Tongue (tissue), 2 donors: ENCODE measurements around the gene NFKBIB. TPM values are rescaled to one million over a fixed set of nuclear protein-coding genes. Genes with fewer than 3 reads are reported as not detected.
A peak's percentile ranks its signal among the peaks of the same experiment; 100 is the strongest.
"Not testable (repeated sequence)": the region's sequence is repeated elsewhere in the genome, so short reads cannot be mapped to it uniquely, and the experiment has no call there.

ENCODE experiments used
- DNase-seq: peaks from one replicate; pipeline ENCODE4 v3.0.0-alpha.2; 2015
- total RNA-seq: library from RNA; depleted of rRNA; stranded (reverse); fragments of >200 nt; gene quantifications from one replicate; pipeline ENCODE4 v1.2.3, GENCODE V29; 2014

NFKBIB gene, protein sequence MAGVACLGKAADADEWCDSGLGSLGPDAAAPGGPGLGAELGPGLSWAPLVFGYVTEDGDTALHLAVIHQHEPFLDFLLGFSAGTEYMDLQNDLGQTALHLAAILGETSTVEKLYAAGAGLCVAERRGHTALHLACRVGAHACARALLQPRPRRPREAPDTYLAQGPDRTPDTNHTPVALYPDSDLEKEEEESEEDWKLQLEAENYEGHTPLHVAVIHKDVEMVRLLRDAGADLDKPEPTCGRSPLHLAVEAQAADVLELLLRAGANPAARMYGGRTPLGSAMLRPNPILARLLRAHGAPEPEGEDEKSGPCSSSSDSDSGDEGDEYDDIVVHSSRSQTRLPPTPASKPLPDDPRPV
- total RNA-seq, result 8.8 TPM

DNA sequence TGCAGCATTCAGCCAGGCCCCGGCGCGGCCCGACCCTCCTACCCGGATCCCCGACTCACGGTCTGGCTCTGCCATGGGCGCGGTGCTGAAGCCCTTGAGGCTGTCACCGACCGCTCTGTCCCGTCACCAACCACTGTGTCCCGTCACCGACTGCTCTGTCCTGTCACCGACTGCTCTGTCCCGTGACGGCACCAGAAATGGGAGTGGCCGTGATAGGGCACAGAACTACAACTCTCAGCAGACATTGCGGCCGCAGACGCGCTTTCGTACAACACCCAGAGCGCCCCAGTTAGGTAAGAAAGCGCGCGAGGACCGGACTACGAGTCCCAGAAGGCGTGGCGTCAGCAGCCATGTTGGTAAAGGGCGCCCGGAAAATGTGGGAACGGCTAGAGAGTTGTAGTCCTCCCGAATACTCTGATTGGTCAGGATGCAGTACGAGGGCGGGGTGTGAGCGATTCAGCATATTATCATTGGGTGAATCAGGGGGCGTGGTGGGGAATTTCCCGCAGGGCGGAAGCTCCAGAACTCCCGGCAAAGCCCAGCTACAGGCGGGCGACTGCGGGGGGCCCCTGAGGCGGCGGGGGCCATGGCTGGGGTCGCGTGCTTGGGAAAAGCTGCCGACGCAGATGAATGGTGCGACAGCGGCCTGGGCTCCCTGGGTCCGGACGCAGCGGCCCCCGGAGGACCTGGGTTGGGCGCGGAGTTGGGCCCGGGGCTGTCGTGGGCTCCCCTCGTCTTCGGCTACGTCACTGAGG is at the start of gene NFKBIB, which contains the start of gene SIRT2:
TSS of gene NFKBIB (plus strand) at position 523 of the 755 bp plus-strand sequence. CDS start at position 587, 64 bp downstream.
TSS of gene SIRT2 (minus strand) at position 172 of the 755 bp plus-strand sequence. CDS start at position 75, 97 bp downstream.
- DNase-seq, result peak; percentile 100

DNA sequence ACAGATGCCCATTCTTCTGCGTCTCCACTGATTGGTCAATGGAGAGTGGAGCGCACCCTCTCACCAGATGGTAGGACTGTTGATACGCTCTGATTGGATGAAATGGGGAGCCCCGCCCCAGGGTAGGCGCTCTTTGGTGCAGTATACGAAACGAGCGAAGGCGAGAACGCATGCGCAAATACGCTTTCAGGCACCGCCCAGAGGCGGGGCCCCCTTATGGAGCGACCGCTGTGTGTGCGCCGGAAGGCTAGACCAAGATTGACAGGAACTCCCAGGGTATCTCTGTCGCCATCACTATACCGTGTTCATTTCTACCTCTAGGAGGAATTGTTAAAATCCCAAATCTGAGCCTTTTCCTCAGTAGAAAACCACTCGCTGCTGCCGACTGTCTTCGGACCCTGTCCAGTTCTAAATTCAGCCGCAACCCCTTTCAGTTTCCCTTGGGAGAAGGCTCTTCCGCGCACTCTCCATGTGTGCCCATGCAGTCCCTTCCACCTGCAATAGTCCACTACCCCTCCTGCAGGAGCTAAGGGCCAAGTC is 49.3 kb upstream of the NFKBIB start:
- peak; percentile 100 for DNase-seq

DNA sequence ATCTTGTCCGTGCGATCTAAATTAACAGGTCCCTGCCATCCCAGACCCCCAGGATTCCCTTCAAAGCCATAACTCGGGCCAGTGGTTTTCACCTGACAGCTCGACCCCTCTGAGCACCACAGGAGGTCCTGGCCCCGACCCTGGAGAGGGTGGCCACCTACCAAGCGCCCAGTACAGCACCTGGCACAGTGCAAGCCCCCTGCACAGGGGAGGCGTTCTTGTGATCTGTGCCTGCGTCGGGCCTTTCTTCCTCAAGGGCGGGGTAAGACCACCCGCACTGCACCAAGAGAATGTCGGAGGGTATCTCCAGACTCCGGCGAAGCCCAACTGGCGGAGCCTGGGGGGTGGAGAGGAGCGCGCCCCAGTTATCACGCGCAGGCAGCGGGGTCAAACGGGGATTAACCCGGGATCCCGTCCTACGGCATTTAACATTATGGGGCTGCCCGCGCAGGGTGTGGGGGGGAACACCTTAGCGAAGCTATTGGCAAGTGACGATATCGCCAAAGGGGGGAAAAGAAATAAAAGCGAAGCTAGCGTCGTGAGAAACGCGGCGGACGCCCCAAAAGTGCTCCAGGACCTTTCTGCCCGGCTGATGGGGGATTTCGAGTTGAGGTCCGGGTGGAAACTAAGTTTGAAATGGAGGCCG is 48.7 kb upstream of the NFKBIB start:
- DNase-seq, result no peak

DNA sequence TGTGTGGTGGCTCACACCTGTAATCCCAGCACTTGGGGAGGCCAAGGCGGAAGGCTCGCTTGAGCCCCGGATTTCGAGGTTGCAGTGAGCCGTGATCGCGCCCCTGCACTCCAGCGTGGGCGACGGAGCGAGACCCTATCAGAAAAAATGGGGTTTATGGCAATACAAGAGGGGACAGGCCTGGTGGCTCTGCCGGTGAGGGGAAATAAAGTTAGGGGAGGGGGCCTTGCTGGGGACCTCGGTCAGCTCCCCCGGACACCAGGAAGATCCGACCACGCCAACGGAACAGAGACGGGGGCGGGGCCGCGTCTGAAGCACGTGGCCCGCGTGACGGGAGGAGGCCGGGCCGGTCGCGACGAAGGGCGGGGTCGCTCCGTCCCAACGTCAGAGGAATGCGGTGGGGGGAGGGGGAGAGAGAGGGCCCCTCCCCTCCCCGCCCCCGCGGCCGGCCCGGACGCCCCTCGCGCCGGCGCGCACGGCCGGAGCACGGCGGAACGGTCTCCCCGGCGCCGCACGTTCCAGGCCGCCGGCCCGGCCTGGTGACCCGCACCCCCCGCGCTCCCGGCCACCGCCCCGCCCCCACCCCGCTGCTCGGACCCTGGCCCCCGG is 48.0 kb upstream of the NFKBIB start:
- peak; percentile 98 for DNase-seq

DNA sequence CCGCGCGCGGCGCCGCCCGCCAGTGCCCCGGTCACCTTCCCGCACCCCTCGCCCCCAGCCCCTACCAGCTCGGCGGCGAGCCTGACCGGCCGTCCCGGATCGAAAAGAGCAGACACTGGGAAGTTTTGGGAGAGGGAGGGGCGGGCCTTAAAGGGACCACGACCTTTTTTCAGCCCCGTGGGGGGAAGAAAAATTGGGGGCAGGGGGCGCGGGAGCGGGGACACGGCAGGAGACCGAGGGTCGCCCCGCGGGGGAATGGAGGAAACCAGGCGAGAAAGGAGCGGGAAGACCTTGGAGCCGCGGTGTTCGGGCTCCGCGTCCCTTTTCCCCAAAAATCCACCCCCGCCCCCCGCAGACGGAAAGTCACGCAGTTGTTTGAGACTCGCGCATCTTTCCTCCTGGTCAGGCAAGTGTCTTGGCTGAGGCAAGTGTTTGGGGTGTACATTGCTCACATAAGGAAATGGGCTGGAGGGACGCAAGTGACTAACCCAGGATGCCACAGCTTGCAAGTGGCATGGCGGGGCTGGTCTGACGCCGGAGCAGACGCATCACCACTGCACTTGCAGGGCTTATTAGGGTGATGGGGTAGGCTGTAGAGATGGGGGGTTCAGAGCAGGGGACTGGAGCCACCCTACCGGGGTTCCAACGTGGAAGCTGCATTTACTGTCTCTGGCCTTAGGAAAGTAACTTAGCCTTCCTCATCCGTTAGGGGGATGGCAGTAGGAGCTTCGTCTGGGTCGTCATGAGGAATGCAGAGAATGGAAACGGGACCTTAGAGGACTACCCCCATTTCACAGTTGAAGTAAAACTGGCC is 47.3 kb upstream of the NFKBIB start:
- peak; percentile 82 for DNase-seq

DNA sequence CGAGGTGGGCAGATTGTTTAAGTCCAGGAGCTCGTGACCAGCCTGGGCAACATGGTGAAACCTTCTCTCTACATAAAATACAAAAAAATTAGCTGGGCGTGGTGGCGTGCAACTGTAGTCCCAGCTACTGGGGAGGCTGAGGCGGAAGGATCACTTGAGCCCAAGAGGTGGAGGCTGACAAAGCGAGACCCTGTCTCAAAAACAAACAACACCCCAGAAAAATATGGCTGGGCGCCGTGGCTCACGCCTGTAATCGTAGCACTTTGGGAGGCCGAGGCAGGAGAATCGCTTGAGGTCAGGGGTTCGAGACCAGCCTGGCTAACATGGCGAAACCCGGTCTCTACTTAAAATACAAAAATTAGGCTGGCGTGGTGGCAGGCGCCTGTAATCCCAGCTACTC is 46.6 kb upstream of the NFKBIB start:
- no peak for DNase-seq

DNA sequence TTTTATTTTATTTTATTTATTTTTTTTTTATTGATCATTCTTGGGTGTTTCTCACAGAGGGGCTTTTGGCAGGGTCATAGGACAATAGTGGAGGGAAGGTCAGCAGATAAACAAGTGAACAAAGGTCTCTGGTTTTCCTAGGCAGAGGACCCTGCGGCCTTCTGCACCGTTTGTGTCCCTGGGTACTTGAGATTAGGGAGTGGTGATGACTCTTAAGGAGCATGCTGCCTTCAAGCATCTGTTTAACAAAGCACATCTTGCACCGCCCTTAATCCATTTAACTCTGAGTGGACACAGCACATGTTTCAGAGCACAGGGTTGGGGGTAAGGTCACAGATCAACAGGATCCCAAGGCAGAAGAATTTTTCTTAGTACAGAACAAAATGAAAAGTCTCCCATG is 44.8 kb upstream of the NFKBIB start:
- not testable (repeated sequence) for DNase-seq

DNA sequence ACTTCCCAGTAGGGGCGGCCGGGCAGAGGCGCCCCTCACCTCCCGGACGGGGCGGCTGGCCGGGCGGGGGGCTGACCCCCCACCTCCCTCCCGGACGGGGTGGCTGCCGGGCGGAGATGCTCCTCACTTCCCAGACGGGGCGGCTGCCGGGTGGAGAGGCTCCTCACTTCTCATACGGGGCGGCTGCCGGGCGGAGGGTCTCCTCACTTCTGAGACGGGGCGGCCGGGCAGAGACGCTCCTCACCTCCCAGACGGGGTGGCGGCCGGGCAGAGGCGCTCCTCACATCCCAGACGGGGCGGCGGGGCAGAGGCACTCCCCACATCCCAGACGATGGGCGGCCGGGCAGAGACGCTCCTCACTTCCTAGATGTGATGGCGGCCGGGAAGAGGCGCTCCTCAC is 44.0 kb upstream of the NFKBIB start:
- DNase-seq, result not testable (repeated sequence)

DNA sequence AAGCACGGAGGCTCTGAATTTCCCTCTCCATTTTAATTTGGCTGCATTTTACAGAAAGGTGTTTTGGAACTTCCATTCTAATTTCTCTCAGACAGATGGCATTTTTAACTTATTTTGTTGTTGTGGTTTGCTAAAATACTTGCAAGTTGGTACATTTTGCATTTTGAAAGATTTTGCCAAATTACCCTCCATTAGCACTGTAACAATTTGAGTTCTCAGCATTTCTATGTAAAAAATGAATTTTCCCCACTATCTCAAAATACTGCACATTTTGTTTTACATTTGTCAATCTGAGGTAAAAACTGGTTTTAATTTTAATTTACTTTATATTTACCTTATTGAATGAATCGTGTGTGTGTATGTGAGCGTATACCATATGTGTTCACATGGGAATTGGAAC is 43.0 kb upstream of the NFKBIB start:
- no peak for DNase-seq

DNA sequence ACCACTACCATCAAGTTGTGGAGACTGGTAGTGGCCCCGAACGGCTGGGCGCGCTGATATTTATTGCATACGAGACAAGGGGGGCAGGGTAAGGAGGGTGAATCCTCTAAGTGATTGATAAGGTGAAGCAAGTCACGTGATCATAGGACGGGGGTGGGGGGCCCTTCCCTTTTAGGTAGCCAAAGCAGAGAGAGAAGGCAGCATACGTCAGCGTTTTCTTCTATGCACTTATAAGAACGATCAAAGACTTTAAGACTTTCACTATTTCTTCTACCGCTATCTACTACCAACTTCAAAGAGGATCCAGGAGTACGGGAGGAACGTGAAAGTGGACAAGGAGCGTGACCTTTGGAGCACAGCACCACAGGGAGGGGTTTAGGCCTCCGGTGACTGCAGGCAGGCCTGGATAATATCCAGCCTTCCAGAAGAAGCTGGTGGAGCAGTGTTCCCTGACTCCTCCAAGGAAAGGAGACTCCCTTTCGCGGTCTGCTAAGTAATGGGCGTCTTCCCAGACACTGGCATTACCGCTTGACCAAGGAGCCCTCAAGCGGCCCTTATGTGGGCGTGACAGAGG is 40.1 kb upstream of the NFKBIB start:
- DNase-seq, result not testable (repeated sequence)

DNA sequence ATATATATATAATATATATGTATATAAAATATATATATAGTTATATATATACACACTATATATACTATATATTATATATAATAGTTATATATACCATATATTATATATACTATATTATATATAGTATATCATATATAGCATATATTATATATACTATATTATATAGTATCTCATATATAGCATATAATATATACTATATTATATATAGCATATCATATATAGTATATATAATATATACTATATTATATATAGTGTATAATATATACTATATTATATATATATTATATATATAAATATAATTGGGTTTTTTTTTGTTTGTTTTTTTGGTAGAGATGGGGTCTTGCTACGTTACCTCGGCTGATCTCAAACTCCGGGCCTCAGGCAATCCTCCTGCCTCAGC is 38.4 kb upstream of the NFKBIB start:
- DNase-seq, result no peak

DNA sequence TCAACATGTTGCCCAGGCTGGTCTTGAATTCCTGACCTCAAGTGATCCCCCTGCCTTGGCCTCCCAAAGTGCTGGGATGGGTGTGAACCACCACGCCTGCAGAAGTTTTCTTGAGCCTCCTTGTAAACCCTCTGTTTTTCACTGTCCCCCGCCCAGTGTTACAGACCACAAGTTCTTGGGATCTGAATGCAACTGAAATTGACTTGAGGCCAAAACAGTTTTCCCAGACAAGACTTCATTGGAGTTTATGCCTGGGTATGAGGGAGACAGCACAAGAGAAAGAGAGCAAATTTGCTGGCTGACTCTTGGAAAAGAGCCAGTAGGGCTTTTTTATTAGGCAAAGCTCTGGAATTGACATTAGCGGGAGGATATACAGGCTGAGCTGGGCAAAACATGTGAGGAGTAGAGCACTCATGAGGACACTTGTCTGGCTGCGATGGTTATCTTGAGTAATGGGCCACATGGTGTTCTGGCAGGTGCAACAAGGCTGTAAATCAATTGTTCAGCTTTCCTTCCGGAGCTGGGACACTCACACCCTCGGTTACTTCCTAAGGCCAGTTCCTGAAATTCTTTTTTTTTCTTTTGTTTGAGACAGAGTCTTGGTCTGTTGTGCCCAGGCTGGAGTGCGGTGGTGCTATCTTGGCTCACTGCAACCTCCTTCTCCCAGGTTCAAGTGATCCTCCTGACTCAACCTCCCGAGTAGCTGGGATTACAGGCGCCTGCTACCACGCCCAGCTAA is 37.3 kb upstream of the NFKBIB start:
- DNase-seq, result peak; percentile 92

DNA sequence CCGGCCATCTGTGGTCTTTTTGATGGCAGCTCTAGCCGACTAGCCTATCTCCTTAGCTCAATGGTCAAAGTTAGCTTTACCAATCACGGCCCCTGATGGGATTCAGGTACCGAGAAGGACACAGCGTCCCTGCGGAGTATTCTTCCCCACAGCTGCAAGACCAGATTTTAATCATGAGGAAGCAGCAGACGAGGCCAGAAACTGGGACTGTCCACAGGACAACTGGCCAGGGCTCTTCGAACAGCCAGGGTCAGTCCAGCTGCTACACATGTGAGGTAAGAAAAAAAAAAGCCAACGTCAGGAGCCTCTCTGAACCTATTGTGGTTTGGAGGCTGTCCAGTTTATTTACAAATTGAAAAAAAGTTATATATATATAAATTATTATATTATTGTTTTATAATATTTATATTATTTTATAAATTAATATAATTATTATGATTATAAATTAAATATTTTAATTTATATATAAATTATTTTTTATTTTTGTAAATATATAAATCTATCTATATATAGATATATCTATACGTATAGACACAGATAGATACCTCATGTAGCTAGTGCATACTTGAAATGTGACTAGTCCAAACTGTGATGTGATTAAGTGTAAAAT is 32.5 kb upstream of the NFKBIB start:
- no peak for DNase-seq

DNA sequence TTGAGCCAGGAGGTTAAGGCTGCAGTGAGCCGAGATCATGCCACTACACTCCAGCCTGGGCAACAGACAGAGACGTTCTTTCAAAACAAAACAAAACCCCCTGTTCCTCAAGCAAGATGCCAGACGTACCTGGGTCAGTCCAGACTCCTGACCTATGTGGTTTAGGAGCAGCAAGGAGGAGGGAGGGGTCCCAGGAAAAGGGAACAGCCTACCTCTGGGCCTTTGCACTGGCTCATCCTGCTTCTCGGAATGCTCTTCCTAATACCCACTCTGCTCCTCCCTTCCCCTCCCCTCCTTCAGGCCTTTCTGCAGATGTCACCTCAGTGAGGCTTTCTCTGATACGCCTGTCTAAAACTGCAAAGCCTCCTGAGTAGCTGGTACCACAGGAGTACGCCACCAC is 31.2 kb upstream of the NFKBIB start:
- no peak for DNase-seq

DNA sequence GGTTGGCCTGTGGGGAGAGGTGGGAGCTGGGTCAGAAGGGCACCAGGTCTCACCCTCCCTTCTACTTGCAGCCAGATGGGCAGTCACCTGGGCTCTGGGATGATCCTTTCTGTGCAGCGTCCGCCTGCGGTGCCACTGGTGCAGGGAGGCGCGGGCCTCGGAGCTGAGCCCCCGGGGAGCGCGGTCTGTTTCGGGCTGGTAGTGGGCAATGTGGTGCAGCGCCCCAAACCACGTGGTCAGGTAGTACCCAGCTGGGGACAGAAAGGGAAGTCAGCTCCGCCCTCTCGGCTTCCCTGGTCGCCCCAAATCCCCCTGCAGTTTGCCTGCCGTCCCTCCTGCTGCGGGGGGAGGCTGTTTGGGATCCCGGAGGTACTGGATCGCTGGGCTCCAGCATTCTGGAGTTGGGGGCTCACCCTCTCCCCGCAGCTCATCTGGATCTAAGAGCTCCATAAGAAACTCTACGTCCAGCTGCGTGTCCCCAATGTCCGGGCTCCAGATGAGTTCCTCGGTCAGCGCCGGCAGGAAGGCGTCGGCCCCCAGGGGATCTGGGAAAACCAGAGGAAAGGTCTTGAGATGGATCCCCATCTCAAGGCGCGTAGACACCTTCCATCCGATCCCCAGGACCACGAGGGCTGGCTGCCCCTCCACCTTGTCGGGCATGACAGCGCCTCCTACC is 30.5 kb upstream of the NFKBIB start:
- DNase-seq, result no peak

DNA sequence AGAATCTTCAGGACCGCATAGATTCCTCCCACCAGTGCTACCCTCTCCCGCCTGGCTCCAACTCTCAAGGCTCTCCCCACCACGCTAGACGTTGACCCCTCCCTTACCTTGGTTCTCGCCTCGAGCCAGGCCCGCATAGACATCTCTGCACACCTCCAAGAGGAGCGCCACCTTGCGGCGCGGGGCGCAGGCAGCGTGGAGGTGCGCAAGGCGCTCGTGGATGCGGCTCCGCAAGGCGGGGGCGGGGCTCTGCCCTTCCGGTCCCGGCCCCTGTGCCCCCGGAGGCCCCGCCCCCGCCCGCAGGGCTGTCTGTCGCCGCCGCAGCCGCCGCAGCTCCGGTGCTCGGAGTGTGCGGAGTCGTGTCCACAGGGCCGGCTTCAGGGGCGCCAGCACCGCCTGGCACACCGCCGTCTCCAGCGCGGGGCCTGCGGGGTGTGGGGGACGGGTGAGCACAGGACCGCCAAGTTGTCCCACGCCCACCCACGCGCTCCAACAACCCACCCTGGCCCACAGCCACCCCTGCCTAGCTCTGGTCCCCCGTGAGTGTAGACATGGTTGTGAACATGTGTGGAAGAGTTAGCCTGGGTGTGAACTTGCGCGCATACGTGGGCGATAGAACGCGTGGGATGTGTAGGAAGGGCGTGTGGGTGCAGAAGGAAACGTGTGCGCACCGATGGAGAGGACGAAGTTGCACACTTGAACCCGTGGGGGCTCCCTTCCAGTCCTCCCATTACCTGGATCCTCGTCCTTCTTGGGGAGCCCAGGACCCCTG is 29.7 kb upstream of the NFKBIB start:
- DNase-seq, result peak; percentile 81

DNA sequence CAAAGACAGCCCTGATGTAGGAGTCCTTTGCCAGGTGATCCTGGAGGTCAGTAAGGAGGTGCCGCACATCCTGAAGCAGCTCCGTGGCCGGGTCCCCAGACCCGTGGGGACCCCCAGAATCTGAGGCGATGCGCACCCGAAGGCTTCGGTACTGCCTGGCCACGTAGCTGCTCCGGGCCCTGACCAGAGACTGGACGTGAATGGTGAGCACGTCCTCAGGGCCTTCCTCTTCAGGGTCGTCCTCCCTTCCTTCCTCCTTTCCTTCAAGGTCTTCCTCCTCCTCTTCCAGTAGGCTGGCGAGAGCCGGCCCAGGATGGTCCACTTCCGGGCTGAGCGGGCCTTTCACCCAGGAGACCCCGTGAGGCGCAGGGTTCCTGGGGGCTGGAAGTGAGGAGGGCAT is 29.2 kb upstream of the NFKBIB start:
- no peak for DNase-seq

DNA sequence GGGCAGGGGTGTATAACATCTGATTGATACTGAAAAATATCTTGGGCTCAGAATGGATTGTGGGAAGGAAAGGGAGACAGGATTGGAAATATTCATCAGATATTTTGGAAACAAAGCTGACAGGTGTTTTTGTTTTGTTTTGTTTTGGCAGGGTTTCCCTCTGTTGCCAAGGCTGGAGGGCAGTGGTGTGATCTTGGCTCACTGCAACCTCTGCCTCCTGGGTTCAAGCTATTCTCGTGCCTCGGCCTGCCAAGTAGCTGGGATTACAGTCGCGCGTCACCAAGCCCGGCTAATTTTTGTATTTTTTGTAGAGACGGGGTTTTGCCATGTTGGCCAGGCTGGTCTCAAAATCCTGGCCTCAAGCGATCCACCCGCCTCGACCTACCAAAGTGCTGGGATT is 26.4 kb upstream of the NFKBIB start:
- peak; percentile 35 for DNase-seq
